GM18873 (cell line): ENCODE data around the gene NINJ2.
A peak's percentile ranks its signal among the peaks of the same experiment; 100 is the strongest.

Experiments used
- ATAC-seq: cut with Tn5 transposase; IDR thresholded peaks from one replicate; pipeline ENCODE4 v1.9.1; 2021; ENCODE audit warnings: mild to moderate bottlenecking, moderate library complexity, moderate number of reproducible peaks; ENCODE audit not compliant: unreplicated experiment, low FRiP score

NINJ2 gene

GRCh38 chr12:674272-674781 is 11.1 kb upstream of the NINJ2 start:
- peak; percentile 76 for ATAC-seq

DNA sequence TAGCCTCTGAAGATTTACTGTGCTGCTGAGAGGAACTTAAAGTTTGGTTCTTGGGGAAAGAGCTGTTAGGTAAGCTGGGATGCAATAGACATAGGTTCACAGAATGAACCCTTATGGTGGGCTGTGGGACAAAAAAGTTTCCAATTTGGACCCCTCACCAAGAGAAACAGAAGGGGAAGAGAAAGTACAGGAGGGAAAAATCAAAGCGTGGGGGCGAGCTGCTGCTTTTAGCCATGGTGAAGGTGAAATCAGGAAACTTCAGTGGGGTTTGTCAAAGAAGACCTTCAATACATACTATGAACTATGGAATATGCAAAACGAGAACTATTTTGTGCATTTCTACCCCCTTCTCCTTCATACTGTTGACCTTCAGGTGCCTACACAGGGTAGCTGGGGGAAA is 10.6 kb upstream of the NINJ2 start:
- ATAC-seq, result no peak

DNA sequence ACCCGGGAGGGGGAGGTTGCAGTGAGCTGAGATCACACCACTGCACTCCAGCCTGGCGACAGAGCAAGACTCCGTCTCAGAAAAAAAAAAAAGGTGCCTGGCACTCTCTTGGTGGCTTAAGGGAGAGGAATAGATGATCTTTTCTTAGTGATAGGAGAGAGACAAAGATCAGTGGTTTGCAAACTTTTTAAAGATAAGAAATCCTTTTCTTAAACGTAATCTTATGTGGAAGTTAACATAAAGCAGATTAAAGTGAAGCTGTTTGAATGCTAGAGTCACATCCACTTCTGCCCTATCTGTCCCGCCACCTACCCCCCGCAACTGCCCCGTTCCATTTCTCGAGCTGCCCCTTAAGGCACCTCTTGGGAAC is 6.3 kb upstream of the NINJ2 start:
- no peak for ATAC-seq

DNA sequence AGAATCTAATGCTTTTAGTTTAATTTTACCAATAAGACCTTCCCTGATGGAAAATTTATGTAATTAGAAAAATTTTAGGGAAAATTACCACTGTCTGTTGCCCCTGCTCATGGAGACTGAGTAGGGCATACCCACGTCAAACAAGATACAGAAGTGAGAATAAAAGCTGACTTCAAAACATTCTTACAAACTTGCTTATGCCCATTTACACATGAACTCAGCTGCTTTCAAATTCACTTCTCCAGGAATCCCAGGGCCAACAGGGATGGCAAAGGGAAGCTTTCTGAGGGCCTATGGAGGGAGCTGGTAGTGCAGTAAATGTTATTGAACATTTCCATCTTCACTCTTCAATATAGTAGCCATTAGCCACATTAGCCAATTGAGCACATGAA is 4.8 kb upstream of the NINJ2 start:
- ATAC-seq, result no peak

- ATAC-seq, result no peak
Measured at GRCh38 chr12:666766-667308, 3.6 kb upstream of the NINJ2 start.

DNA sequence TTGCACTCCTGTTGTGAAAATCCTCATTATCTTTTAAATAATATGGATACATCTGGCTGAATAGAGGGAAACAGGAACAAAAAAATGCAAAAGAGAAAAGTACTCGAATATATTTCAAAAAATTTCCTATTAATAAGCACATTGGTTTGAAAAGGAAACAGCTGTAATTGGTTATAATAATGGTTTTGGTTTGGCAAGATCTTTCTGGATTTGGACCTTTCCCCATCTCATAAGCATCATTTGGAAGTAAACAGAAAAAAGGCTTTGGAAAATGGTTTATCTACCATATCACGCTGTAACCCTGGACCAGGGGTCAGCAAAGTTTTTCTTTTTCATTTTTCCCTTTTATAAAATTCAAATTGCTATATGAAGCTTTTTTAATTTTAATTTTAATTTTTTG is 2.8 kb upstream of the NINJ2 start:
- ATAC-seq, result no peak

DNA sequence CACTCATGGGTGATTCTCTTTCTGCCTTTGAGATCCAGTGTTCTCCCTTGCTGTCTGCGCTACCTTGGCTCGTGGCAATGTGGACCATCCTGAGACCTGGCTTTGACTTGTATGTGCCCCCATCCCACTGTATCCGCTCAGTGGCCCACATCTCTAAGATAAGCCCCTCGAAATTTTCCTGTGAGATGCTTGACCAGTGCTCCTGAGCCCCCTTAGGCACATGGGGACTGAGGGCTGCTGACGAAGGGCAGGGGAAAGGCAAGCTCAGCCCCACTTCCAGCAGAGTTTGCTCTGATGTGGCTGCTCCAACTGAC is 1.5 kb upstream of the NINJ2 start:
- ATAC-seq, result no peak

GRCh38 chr12:664075-664778 is 982 bp upstream of the NINJ2 start:
- ATAC-seq, result no peak

DNA sequence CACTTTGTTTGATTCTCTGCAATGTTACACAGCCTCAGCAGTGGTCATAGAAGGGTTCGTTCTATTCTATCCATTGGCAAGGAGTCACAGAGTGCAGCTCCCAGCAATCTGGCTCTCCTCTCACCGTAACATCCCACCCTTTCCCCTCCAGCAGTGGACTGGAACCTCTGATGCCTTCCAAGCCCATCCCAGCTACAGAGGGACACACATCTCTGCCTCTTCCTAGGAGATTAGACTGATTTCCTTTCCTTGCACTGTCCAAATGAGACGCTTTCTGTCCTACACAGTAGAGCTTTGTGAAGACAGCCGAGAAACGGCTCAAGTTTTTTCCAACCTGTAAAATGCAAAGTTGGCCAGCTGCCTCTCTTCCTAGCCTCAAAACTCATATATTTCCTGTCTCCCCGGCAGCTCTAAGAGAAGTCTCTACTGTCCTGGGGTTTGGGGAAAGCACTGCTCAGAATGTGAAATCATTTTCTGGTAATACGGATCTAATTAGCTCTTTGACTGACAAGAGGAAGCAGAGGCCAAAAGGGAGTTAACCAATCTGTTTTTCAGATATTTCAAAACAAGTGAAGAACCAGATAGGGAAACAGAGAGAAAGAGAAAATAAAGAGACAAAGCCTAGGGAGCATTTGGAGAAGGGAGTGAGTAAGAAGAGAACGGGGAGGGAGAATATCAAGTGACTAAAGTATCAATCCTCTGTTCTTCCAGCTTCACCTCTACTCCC is 516 bp downstream of the NINJ2 start:
- ATAC-seq, result no peak

GRCh38 chr12:661720-662486 is 1.3 kb downstream of the NINJ2 start:
- no peak for ATAC-seq

DNA sequence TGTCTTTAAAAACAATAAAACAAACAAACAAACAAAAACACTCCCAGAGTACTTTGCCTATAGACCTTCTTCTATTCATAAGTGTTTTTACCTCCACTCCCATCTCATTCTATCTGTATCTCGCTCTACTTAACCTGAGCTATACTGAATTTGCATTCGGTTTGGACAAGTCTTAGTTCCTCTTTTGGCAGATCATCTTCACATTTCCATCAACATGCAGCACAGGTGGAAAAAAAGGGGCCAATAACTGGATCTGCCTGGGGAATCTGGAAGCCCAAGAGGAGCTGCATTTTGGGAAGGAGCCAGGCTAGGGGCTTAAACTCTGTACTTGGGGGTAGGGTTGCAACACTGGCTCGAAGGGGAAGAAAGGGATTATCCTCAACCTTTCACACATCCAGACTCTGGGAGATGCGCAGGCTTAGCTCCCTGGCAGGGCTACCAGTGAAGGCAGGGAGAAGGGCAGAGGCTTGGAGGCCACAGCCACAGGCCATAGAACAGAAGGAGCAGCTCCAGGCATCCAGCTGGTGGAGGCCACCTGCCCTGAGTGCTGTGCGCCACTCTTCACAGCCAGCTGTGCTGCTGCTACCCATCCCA is 4.1 kb downstream of the NINJ2 start:
- ATAC-seq, result peak; percentile 60

- ATAC-seq, result no peak
Measured at GRCh38 chr12:650983-651382, 12.3 kb downstream of the NINJ2 start.

- ATAC-seq, result no peak
Measured at GRCh38 chr12:647385-648085, 15.7 kb downstream of the NINJ2 start.

- no peak for ATAC-seq
Measured at GRCh38 chr12:646442-647384, 16.5 kb downstream of the NINJ2 start.

DNA sequence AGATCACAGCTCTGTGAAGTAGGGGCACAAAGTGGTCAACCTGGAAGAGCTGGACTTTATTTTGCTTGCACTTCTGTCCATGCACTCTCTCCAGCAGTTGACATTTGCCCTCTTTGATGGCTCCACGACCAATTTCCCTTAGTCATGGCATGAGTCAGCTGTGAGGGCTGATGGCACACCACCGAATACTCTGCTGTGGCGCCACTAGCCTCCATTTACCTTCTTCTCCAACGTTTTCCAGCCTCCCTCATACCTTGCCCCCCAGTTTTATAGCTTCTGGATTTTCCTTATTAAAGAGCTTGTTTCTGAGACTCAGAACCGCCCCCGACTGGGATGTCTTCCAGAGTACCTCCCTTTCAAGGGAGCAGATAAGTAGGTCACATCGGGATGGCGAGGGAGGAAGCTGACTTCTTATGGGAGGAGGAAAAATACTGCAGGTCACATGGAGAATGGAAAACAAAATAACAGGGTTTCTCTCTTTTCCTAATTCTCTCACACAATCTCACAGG is 17.6 kb downstream of the NINJ2 start:
- ATAC-seq, result no peak

- ATAC-seq, result no peak
Measured at GRCh38 chr12:644818-645552, 18.3 kb downstream of the NINJ2 start.

DNA sequence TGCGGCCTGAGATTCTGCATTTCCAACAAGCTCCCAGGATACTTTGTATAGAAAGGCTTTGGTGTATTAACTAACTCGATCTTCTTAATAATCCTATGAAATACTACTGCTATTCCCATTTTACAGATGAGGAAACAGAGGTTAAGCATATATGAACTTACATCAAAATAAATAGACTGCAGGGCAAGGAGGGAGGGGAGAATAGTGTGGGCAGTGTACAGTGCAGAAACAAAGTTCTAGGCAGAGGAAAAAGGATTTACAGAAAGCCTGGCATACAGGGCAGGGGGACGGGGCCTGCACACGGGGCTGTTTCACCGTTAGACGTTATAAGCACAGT is 19.0 kb downstream of the NINJ2 start:
- no peak for ATAC-seq
